Cardiac muscle cell (in vitro differentiated cells and primary cell): ENCODE measurements around the gene TLK1. TPM values are rescaled to one million over a fixed set of nuclear protein-coding genes. Genes with fewer than 3 reads are reported as not detected.
A peak's percentile ranks its signal among the peaks of the same experiment; 100 is the strongest.

Source experiments
- DNase-seq, 2 donors: peaks; one replicate each; pipeline versions ENCODE4 v3.0.0 to v3.0.0-alpha.2; 2010 to 2017; ENCODE audit warnings: low read depth in 1 of 2, low spot score in 1 of 2
- H3K27ac ChIP-seq: fragments of 200-600 bp; sonication (generic); 2 replicates; pipeline ENCODE4 v1.5.1; 2016
- H3K27me3 ChIP-seq: fragments of 200-600 bp; sonication (generic); 2 replicates; pipeline ENCODE4 v1.6.0; 2016; ENCODE audit warnings: control low read depth
- H3K36me3 ChIP-seq: fragments of 200-600 bp; sonication (generic); 2 replicates; pipeline ENCODE4 v1.5.1; 2016; ENCODE audit warnings: control low read depth
- H3K4me1 ChIP-seq: fragments of 200-600 bp; sonication (generic); 2 replicates; pipeline ENCODE4 v1.8.1; 2017; ENCODE audit warnings: low read depth, mild to moderate bottlenecking, mixed run types
- H3K4me3 ChIP-seq: fragments of 200-600 bp; sonication (generic); 2 replicates; pipeline ENCODE4 v1.5.1; 2016; ENCODE audit warnings: mild to moderate bottlenecking
- H3K9me3 ChIP-seq: fragments of 200-600 bp; sonication (generic); 2 replicates; pipeline ENCODE4 v1.5.1; 2017; ENCODE audit warnings: low read depth, mild to moderate bottlenecking, control low read depth
- polyA plus RNA-seq: library from polyadenylated mRNA; unstranded; fragments of >200 nt; fragmentation: Nextera tagmentation; extraction: Ambion mirVana; gene quantifications from 2 replicates; pipeline ENCODE4 v1.2.1, GENCODE V29; 2016
- total RNA-seq: library from RNA; depleted of rRNA; stranded (reverse); fragments of >200 nt; gene quantifications from 2 replicates; pipeline ENCODE4 v1.2.3, GENCODE V29; 2016
- TF ChIP-seq, protein P1 (sequence below): IDR thresholded peaks from 2 replicates; pipeline ENCODE4 v1.5.1; 2012; ENCODE audit warnings: low read depth, mild to moderate bottlenecking, low read length

Gene TLK1
- 12.8 and 29.2 TPM in 2 replicates for total RNA-seq
- 10.1 and 21.2 TPM in 2 replicates for polyA plus RNA-seq

- Histone ChIP-seq H3K9me3 (no peaks in the 10 kb centered on the region), H3K4me3 (peak within 1 kb of the TSS; percentile 99), H3K27me3 (no peaks in the 10 kb centered on the region), H3K27ac (peak within 1 kb of the TSS; percentile 99), H3K4me1 (peaks cover 15% of the 10 kb centered on the region), H3K36me3 (no peaks in the 10 kb centered on the region)
- peak; percentile 73 to 84 for DNase-seq
- TF ChIP-seq, protein P1, sequence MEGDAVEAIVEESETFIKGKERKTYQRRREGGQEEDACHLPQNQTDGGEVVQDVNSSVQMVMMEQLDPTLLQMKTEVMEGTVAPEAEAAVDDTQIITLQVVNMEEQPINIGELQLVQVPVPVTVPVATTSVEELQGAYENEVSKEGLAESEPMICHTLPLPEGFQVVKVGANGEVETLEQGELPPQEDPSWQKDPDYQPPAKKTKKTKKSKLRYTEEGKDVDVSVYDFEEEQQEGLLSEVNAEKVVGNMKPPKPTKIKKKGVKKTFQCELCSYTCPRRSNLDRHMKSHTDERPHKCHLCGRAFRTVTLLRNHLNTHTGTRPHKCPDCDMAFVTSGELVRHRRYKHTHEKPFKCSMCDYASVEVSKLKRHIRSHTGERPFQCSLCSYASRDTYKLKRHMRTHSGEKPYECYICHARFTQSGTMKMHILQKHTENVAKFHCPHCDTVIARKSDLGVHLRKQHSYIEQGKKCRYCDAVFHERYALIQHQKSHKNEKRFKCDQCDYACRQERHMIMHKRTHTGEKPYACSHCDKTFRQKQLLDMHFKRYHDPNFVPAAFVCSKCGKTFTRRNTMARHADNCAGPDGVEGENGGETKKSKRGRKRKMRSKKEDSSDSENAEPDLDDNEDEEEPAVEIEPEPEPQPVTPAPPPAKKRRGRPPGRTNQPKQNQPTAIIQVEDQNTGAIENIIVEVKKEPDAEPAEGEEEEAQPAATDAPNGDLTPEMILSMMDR = no peak
These were observed at the start of gene TLK1 for GRCh38 chr2:171160119-171160955. Gene TLK1 (minus strand): TSS chr2:171160893. CDS start chr2:171160428, 465 bp downstream.

DNA sequence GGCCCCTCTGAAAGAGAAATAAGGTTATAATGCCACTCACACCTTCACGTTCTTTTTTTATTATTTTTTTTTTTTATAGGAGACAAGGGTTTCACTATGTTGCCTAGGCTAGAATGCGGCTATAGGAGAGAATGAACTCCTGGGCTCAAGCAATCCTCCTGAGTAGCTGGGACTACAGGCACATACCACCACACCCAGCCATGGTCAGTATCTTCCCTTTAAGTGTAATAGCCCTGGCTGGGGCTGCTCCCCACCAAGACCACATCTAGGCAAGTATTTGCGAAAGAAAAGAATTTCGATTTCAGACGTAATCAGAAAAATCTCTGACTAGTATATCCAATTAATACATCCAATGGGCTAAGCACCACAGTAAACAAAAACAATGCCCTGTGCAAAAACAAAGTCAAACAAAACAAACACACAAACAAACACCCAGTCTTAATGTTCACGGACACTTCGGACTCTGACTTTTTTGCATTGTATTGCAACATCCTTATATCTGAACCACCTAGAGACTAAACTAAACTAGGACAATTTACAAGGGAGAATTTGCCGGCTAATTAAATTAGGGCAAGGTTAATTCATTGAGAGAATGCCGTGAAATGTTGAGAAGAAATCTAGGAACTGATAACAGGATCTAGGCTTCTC lies 49.6 kb upstream of the TLK1 start:
- Histone ChIP-seq H3K27ac (no peak overlapping the region), H3K9me3 (no peaks in the 10 kb centered on the region), H3K4me3 (no peak overlapping the region), H3K4me1 (no peaks in the 10 kb centered on the region), H3K36me3 (no peaks in the 10 kb centered on the region), H3K27me3 (no peaks in the 10 kb centered on the region)
- TF ChIP-seq, protein P1 = no peak
- no peak for DNase-seq

DNA sequence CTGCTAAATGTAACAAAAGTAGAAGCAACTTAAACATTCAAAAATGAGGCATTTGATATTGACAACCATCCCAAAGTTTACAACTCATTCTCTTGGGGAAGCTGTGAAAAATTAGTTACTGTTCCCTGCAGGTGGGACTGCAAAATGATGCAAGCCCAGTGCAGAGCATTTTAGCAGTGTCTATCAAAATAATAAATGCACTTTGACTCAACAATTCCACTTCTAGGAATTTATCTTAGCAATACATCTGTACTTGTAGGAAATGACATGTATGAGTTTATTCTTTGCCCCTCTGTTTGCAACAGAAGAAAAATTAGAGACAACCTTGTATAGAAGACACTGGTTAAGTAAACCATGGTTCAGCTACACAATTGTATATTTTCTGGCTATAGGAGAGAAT lies 48.0 kb upstream of the TLK1 start:
- no peak for DNase-seq
- H3K4me1 ChIP-seq = no peaks in the 10 kb centered on the region
- no peak overlapping the region for H3K27ac ChIP-seq
- no peak overlapping the region for H3K4me3 ChIP-seq
- TF ChIP-seq, protein P1 = no peak
- H3K36me3 ChIP-seq = no peaks in the 10 kb centered on the region
- H3K27me3 ChIP-seq = no peaks in the 10 kb centered on the region
- H3K9me3 ChIP-seq = no peaks in the 10 kb centered on the region

DNA sequence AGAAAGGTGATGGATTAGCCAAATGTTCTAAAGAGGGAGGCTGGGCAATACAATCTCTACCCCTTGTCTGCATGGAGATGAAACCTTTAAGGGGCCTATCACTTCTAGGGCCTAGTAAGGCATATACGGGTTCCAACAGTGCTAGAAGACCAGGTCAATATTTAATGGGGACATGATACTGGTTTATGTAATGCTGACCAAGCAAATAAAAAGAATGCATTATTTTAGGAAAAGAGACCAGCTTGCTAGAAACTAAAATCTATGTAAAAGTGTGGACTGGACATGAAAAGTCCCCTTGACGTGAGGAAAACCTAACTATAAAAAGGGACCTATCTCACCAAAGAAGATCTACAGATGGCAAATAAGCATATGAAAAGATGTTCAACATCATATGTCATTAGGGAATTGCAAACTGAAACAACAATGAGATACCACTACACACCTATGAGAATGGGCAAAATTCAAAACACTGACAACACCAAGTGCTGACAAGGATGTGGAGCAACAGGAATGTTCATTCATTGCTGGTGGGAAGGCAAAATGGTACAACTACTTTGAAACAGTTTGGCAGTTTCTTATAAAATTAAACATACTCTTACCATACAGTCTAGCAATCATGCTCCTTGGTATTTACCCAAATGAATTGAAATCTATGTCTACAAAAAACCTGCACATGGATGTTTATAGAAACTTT lies 45.9 kb upstream of the TLK1 start:
- Histone ChIP-seq H3K27ac (no peak overlapping the region), H3K4me3 (no peak overlapping the region), H3K4me1 (no peaks in the 10 kb centered on the region), H3K27me3 (no peaks in the 10 kb centered on the region), H3K9me3 (no peaks in the 10 kb centered on the region), H3K36me3 (no peaks in the 10 kb centered on the region)
- no peak for DNase-seq
- TF ChIP-seq, protein P1 = no peak

- H3K9me3 ChIP-seq = no peaks in the 10 kb centered on the region
- no peaks in the 10 kb centered on the region for H3K4me1 ChIP-seq
- DNase-seq = no peak
- no peak overlapping the region for H3K4me3 ChIP-seq
- no peaks in the 10 kb centered on the region for H3K27me3 ChIP-seq
- no peak overlapping the region for H3K27ac ChIP-seq
- no peaks in the 10 kb centered on the region for H3K36me3 ChIP-seq
- TF ChIP-seq, protein P1 = no peak
These were observed 44.9 kb upstream of the TLK1 start for GRCh38 chr2:171205551-171205950.
